ENCODE results near the gene MBOAT2. TPM values are rescaled to one million over a fixed set of nuclear protein-coding genes. Genes with fewer than 3 reads are reported as not detected.
"Not testable (repeated sequence)": the region's sequence is repeated elsewhere in the genome, so short reads cannot be mapped to it uniquely, and the experiment has no call there.

MBOAT2 gene, protein sequence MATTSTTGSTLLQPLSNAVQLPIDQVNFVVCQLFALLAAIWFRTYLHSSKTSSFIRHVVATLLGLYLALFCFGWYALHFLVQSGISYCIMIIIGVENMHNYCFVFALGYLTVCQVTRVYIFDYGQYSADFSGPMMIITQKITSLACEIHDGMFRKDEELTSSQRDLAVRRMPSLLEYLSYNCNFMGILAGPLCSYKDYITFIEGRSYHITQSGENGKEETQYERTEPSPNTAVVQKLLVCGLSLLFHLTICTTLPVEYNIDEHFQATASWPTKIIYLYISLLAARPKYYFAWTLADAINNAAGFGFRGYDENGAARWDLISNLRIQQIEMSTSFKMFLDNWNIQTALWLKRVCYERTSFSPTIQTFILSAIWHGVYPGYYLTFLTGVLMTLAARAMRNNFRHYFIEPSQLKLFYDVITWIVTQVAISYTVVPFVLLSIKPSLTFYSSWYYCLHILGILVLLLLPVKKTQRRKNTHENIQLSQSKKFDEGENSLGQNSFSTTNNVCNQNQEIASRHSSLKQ
- 1 to 10 TPM in 2 of 3 donors, not detected in 1; 1.6 to 2.2 TPM for polyA plus RNA-seq

DNA sequence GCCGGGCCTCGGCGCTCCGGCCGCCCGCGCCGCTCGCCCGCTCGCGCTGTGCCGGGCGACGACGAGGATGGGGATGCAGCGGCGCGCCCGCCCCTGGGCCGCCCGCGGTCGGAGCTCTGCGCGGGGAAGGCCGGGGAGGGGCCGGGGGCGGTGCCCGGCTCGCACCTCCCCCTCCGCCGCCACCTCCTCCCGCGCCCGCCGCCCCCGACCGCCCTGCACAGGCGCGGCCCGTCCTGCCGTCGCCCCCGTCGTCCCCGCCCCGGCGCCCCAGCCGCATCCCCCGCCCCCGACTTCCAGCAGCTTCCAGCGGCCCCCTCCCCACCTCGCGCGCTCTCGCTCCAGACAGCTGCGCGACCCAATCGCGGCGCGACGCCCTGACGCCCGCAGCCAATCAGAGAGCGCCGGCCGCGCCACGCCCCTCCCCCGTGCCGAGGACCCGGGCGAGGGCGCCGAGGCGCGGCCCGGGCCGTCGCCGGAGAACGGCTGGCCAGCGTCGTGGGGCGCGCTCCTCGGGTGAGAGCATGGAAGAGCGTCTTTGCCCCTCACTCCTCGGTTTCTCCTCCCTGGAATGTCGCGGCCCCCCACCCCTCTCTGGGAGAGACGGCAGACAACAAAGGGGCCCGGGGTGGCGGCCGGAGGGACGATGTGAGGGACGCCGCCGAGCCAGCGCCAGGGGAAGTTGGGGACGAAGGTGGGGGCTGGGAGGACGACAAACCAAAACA, at the start of gene MBOAT2:
TSS of gene MBOAT2 (minus strand) at position 69 of the 722 bp plus-strand sequence. CDS start 70 bp downstream, outside the sequence.
- DNase-seq: peak; percentile 75 to 78 (median 77)
- Mint-ChIP-seq H3K27ac (peak within 1 kb of the TSS; percentile 14 to 84 (median 79)), H3K9me3 (no peaks in the 10 kb centered on the region), H3K4me1 (peaks cover 9 to 18% of the 10 kb centered on the region in 2 donors), H3K36me3 (no peaks in the 10 kb centered on the region), H3K27me3 (ENCODE audit: low read depth in 3 of 3) (peaks cover 3 to 10% (median 4%) of the 10 kb centered on the region in 3 donors), H3K4me3 (peak within 1 kb of the TSS; percentile 87 to 90 (median 87))

DNA sequence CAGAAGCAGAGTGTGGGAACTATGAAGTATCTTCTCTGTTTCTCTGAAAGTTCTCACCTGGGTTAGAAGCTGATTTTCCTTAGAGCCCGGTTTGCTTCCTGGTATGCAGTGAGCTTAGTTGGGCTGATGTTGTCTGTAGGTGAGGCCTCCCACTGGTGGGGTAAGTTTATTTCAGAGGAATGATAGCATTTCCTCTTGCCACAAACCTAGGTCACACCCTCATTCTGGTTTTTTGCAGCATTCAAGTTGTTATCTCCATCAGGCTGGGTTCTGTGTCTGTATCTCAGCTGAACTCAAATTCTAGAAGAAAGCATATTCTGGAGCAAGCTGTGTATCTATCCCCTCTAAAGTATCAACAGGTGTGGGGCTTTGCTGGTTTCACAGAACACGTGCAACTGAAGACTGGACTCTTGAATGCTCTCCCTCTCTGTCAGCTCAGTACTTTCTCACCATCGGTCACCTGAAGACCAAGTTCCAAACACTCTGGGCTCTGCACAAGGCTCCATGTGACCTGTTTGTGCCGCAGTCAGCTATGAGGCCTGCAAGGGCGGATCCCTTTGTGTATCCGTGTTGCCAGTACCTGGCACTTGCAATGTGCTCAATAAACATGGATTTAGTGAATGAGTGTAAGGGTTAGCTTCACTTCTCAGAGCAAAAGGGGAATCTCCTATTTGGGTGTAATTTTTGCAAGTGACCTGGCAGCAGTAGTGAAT, 49.5 kb upstream of the MBOAT2 start:
- H3K27me3 Mint-ChIP-seq (ENCODE audit: low read depth in 3 of 3): peaks cover 0 to 6% (median 2%) of the 10 kb centered on the region in 3 donors
- no peak for DNase-seq
- H3K27ac Mint-ChIP-seq: no peak overlapping the region
- H3K9me3 Mint-ChIP-seq: peaks cover 0 to 2% (median 0%) of the 10 kb centered on the region in 6 donors
- H3K36me3 Mint-ChIP-seq: no peaks in the 10 kb centered on the region
- H3K4me3 Mint-ChIP-seq: no peak overlapping the region
- H3K4me1 Mint-ChIP-seq: peaks cover 16 to 30% of the 10 kb centered on the region in 2 donors

DNA sequence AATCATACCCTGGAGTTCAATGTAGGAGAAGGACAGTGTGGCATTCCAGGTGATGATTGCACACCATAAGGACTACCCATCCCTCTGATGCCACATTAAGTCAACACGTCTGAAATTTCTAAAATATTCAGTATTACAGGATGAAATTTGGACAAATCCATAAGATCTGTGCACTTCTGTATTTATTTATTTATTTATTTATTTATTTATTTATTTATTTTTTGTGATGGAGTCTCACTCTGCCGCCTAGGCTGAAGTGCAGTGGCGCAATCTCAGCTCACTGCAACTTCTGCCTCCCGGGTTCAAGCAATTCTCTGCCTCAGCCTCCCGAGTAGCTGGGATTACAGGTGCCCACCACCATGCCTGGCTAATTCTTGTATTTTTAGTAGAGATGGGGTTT, 48.0 kb upstream of the MBOAT2 start:
- H3K4me3 Mint-ChIP-seq; DNase-seq; H3K27me3 Mint-ChIP-seq (ENCODE audit: low read depth in 3 of 3); H3K27ac Mint-ChIP-seq; H3K36me3 Mint-ChIP-seq; H3K9me3 Mint-ChIP-seq: not testable (repeated sequence)
- H3K4me1 Mint-ChIP-seq: peaks cover 16 to 30% of the 10 kb centered on the region in 2 donors

DNA sequence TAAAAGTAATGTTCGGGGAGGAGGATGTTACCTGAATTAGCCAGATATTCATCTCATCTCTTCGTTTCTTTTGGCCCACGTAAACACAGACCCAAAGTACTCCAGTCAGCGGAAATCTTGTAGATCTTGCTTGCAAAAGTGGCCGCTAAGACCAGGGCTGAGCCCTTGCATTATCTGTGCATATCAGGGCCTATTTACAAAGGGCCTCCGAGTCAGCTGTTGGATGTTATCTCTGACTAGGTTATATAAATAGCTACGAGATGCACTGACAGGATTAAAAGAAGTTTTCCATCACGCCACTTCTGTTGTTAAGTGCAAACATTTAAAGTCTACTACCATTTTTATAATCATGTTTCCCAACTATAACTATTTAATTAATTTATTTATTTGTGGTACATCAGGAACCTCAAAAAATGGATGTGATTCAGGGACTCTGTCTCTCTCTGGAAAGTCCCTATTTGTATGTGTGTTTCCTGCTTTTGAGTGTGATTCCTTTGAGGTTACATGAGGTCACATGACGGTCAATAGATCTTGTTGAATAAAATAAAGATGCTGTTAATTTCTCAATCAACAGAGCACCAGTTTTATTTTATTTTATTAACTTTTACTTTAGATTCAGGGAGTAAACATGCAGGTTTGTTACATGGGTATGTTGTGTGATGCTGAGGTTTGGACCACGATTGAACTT, 46.8 kb upstream of the MBOAT2 start:
- no peak overlapping the region for H3K4me3 Mint-ChIP-seq

DNA sequence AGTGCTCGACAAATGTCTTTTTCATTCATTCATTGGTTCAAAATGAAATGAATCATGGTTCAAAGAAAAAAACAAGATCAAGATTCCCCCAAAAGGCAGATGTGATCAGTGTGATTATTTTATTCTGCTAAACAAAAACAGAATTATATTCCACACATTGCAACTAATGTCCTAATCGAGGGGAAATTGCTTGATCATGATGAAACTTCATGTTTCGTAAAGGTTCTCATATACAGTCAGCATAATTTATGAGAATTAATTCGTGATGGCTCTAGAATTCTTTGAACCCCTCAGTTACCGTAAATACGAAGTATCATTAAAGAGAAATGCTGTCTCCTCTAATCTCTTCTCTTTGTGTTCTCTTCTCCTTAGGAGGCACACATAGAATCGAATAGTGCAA, 42.1 kb upstream of the MBOAT2 start:
- Mint-ChIP-seq H3K36me3 (no peaks in the 10 kb centered on the region), H3K4me1 (no peaks in the 10 kb centered on the region), H3K27me3 (ENCODE audit: low read depth in 3 of 3) (peaks cover 0 to 6% (median 2%) of the 10 kb centered on the region in 3 donors), H3K4me3 (no peak overlapping the region), H3K9me3 (peaks cover 0 to 2% (median 0%) of the 10 kb centered on the region in 6 donors), H3K27ac (no peak overlapping the region)
- DNase-seq: no peak

More for the DNA sequence above, 46.8 kb upstream of the MBOAT2 start:
- peaks cover 0 to 10% (median 2%) of the 10 kb centered on the region in 3 donors for H3K27me3 Mint-ChIP-seq (ENCODE audit: low read depth in 3 of 3)
- no peak for DNase-seq
- H3K4me1 Mint-ChIP-seq: peaks cover 9 to 22% of the 10 kb centered on the region in 2 donors
- H3K27ac Mint-ChIP-seq: no peak overlapping the region
- peaks cover 0 to 2% (median 0%) of the 10 kb centered on the region in 6 donors for H3K9me3 Mint-ChIP-seq
- H3K36me3 Mint-ChIP-seq: no peaks in the 10 kb centered on the region

DNA sequence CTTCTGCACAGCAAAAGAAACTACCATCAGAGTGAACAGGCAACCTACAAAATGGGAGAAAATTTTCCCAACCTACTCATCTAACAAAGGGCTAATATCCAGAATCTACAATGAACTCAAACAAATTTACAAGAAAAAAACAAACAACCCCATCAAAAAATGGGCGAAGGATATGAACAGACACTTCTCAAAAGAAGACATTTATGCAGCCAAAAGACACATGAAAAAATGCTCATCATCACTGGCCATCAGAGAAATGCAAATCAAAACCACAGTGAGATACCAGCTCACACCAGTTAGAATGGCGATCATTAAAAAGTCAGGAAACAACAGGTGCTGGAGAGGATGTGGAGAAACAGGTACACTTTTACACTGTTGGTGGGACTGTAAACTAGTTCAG, 40.0 kb upstream of the MBOAT2 start:
- H3K9me3 Mint-ChIP-seq; DNase-seq; H3K27ac Mint-ChIP-seq; H3K27me3 Mint-ChIP-seq (ENCODE audit: low read depth in 3 of 3); H3K4me1 Mint-ChIP-seq; H3K4me3 Mint-ChIP-seq; H3K36me3 Mint-ChIP-seq: not testable (repeated sequence)

DNA sequence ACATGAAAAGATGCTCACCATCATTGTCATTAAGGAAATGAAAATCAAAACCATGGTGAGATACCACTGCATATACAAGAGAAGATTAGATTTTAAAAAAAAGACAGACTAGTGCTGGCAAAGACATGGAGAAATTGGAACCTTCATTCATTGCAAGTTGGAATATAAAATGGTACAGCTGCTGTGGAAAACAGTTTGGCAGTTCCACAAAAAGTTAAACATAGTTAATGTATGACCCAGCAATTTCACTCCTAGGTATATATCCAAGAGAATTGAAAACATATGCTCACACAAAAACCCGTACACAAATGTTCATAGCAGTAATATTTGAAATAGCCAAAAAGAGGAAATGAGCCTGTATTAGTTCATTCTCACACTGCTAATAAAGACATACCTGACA, 33.7 kb upstream of the MBOAT2 start:
- H3K4me1 Mint-ChIP-seq: no peaks in the 10 kb centered on the region
- no peak overlapping the region for H3K27ac Mint-ChIP-seq
- peaks cover 0 to 5% (median 5%) of the 10 kb centered on the region in 3 donors for H3K36me3 Mint-ChIP-seq
- no peak for DNase-seq
- H3K27me3 Mint-ChIP-seq (ENCODE audit: low read depth in 3 of 3): peaks cover under 1 to 21% (median 4%) of the 10 kb centered on the region in 3 donors
- no peak overlapping the region for H3K4me3 Mint-ChIP-seq
- H3K9me3 Mint-ChIP-seq: peaks cover 0 to 11% (median 3%) of the 10 kb centered on the region in 6 donors

DNA sequence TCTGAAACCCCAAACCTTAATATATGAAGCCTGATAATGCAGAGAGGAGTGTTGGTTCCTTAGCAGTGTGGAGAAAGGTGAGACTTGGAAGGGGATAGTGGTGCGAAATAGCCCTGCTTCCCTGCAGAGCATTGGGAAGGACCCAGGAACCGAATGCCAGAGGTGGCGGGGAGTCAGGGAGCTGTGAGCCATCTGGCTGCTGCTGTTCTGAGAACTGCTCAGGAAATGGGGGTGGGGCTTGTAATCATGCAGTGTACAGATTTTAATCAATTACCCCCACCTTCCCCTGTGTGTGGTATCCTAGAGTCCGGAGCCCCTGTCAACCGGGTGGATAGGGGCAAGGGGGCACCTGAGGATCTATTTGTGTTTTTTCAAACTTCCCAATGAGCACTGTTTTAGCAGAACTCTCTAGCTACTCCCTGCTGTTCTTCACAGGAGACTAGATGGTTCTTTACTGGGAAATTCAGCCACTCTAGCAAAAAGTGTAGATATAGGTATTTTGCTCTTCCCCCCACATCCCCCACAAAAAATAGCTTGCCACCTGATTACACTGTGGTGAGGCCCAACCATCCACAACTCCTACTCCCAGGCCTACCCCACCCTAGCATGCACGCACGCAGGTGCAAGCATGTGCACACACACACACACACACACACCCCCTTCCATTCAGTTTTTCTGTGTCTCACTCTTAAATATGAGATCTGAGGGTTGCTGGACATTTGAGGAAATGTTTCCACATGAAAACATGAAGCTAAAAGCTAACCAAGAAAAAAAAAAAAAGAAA, 30.1 kb upstream of the MBOAT2 start:
- H3K27ac Mint-ChIP-seq: no peak overlapping the region

DNA sequence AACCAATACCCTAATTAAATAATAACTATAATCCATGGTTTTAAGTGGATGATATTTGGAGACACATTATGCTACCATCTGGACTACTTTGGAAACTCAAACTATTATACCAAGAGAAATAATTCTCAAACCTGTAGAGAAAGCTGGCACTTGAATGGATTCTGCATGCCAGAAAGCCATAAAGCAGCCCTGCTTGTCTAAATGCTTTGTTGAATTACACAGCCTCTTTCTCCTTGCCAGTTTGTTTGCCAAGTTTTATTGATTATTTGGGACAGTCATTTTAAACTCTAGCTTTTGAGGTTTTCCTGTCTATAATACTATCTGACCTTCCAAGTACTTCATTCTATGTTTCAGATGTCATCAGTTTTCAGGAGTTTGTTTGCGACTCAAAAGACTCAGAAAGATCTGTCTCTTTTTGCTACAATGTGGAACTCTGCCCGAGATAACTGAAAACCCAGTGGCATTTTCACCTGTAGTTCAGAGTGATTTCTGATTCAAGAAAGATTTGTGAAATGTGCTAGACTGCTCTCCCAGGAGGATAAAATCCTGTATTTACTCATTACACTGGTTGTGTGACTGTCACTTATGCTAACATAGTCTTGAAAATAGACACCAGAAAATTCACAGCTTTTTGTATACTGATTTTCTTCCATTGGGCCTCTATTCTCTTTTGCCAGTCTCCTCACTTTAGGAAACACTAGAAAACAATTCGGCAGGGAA, 29.2 kb upstream of the MBOAT2 start:
- Mint-ChIP-seq H3K9me3 (peaks cover 0 to 5% (median 0%) of the 10 kb centered on the region in 6 donors), H3K36me3 (no peaks in the 10 kb centered on the region), H3K27me3 (ENCODE audit: low read depth in 3 of 3) (peaks cover 2 to 21% (median 7%) of the 10 kb centered on the region in 3 donors), H3K4me1 (no peaks in the 10 kb centered on the region), H3K4me3 (no peak overlapping the region), H3K27ac (no peak overlapping the region)
- DNase-seq: no peak

More for the DNA sequence above, 30.1 kb upstream of the MBOAT2 start:
- peaks cover 2 to 27% (median 8%) of the 10 kb centered on the region in 3 donors for H3K27me3 Mint-ChIP-seq (ENCODE audit: low read depth in 3 of 3)
- H3K4me1 Mint-ChIP-seq: no peaks in the 10 kb centered on the region
- no peak for DNase-seq
- H3K4me3 Mint-ChIP-seq: no peak overlapping the region
- peaks cover 0 to 5% (median 5%) of the 10 kb centered on the region in 3 donors for H3K36me3 Mint-ChIP-seq
- H3K9me3 Mint-ChIP-seq: peaks cover 0 to 11% (median 3%) of the 10 kb centered on the region in 6 donors

DNA sequence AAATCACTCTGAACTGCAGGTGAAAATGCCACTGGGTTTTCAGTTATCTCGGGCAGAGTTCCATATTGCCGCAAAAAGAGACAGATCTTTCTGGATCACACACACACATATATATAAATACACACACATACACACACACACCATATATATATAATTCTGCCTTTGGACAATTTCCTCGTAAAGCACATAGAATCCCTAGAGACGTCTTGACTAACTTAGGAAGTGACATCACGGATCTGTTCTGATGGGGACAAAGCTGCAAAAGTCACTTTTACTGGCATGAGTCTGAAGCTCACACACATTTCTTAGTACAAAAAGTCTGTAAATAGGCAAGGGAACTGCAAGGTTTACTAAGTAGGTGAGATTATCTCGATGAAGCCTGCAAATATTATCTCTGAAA, 28.6 kb upstream of the MBOAT2 start:
- no peak overlapping the region for H3K4me3 Mint-ChIP-seq
- no peak for DNase-seq
- H3K27me3 Mint-ChIP-seq (ENCODE audit: low read depth in 3 of 3): peaks cover 2 to 19% (median 6%) of the 10 kb centered on the region in 3 donors
- no peak overlapping the region for H3K27ac Mint-ChIP-seq
- no peaks in the 10 kb centered on the region for H3K4me1 Mint-ChIP-seq
- no peaks in the 10 kb centered on the region for H3K36me3 Mint-ChIP-seq
- peaks cover 0 to 1% (median 0%) of the 10 kb centered on the region in 6 donors for H3K9me3 Mint-ChIP-seq

DNA sequence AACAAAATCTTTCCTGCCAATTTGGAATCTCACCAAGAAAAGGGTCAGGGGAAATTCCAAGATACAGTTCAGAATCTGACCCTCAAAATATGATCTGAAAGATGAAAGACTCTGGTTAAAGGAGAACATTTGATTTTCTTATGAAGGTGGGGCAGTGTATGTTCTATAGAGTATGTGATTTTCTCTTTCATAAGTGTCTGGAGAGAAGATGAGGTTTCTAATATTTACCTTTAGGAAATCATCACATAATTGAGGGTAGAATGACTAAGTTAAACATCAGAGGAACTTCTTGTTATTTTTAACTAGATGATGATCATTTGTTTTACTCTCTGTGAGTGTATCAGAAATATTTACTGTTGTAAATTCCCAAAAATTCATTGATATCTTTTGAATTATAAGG, 27.8 kb upstream of the MBOAT2 start:
- Mint-ChIP-seq H3K4me1 (no peaks in the 10 kb centered on the region), H3K9me3 (no peaks in the 10 kb centered on the region), H3K4me3 (no peak overlapping the region), H3K36me3 (no peaks in the 10 kb centered on the region), H3K27me3 (ENCODE audit: low read depth in 3 of 3) (peaks cover 2 to 19% (median 4%) of the 10 kb centered on the region in 3 donors), H3K27ac (no peak overlapping the region)
- no peak for DNase-seq

DNA sequence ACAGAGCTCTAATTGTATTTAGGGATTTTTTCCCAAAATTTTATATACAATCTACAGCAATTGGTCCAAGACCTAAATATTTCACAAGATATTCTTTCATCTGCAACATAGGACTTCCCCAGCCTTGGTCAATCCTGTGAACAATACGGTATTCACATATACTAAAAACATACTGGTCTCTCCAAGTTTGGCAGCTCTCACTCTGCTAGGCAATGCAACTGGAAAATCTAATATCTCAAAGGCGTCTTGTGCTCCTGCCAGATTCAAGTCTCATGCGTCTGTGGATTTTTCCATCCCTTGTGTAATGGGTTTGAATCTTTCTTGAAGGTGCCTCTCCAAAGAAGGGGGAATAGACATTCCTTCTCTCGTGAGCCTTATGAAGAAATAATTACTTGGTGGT, 27.4 kb upstream of the MBOAT2 start:
- no peaks in the 10 kb centered on the region for H3K36me3 Mint-ChIP-seq
- no peak for DNase-seq
- peaks cover 2 to 16% (median 4%) of the 10 kb centered on the region in 3 donors for H3K27me3 Mint-ChIP-seq (ENCODE audit: low read depth in 3 of 3)
- H3K4me1 Mint-ChIP-seq: no peaks in the 10 kb centered on the region
- no peak overlapping the region for H3K4me3 Mint-ChIP-seq
- no peaks in the 10 kb centered on the region for H3K9me3 Mint-ChIP-seq
- no peak overlapping the region for H3K27ac Mint-ChIP-seq

Measured in immature natural killer cell (primary cell).